B cell (primary cell): ENCODE data around the gene TMEM231.

Source experiments
- CTCF ChIP-seq: fragments of 200-600 bp; IDR thresholded peaks from one replicate; pipeline ENCODE4 v1.8.0; 2022; ENCODE audit warnings: antibody characterized with exemption, mild to moderate bottlenecking
- EZH2 ChIP-seq: IDR thresholded peaks from 2 replicates; pipeline ENCODE4 v1.6.1; 2012; ENCODE audit warnings: borderline replicate concordance, low read depth, mild to moderate bottlenecking, moderate library complexity, low read length; ENCODE audit not compliant: insufficient read depth, poor library complexity, severe bottlenecking

GRCh38 chr16:75558846-75559401 lies 2.9 kb upstream of the TMEM231 start:
- TF ChIP-seq CTCF (no peak), EZH2 (no peak)
